ENCODE data around the gene SLC15A4. TPM values are rescaled to one million over a fixed set of nuclear protein-coding genes. Genes with fewer than 3 reads are reported as not detected.

Gene SLC15A4
- total and polyA plus RNA-seq, 2 donors (not counting 3 experiments of a cell fraction or from before 2014, with no cell fraction given), result 19.6 to 24.5 TPM

- Histone ChIP-seq H2AFZ (ENCODE audit: low read depth, low read length) (no peak overlapping the region), H3K36me3 (ENCODE audit: control insufficient read depth in 2 of 2, extremely low read depth in 1 of 2, insufficient read depth in 2 of 2, low read length in 2 of 2) (peaks cover 0 to 4% of the 10 kb centered on the region in 2 experiments), H3K4me3 (replicated peaks in 1 of 3; ENCODE audit: insufficient read depth in 1 of 3, low read depth in 1 of 3, low read length in 3 of 3) (no peak overlapping the region), H3K9me3 (replicated peaks; ENCODE audit: control insufficient read depth, insufficient read depth, low read length) (no peaks in the 10 kb centered on the region), H3K9me1 (replicated peaks; ENCODE audit: control insufficient read depth, extremely low read depth, insufficient read depth, low read length) (no peaks in the 10 kb centered on the region), H3K4me1 (ENCODE audit: control insufficient read depth, extremely low read depth, insufficient read depth, low read length) (peaks cover 5% of the 10 kb centered on the region), H3K27me3 (ENCODE audit: control insufficient read depth in 2 of 2, insufficient read depth in 2 of 2, low read length in 2 of 2) (no peaks in the 10 kb centered on the region), H4K20me1 (replicated peaks; ENCODE audit: control insufficient read depth, extremely low read depth, insufficient read depth, low read length) (no peaks in the 10 kb centered on the region), H3K79me2 (ENCODE audit: control insufficient read depth, insufficient read depth, low read length) (peaks cover 72% of the 10 kb centered on the region), H3K4me2 (ENCODE audit: insufficient read depth, low read length) (no peak overlapping the region), H3K9ac (replicated peaks; ENCODE audit: extremely low read depth, insufficient read depth, low read length) (no peak overlapping the region), H3K27ac (ENCODE audit: insufficient read depth, low read depth, low read length) (no peak overlapping the region)
- FAIRE-seq (no peak), DNase-seq (ENCODE audit: low read depth, low spot score) (no peak)
- TF ChIP-seq JUN (IDR thresholded peaks at IDR 0.05; ENCODE audit: borderline replicate concordance, insufficient read depth, insufficient read length, low read depth) (no peak), MYC (IDR thresholded peaks at IDR 0.05; ENCODE audit: low read depth, low read length) (no peak), POLR2AphosphoS5 (IDR thresholded peaks at IDR 0.05; ENCODE audit: insufficient read depth, low read depth, low read length) (no peak), POLR2A (IDR thresholded peaks at IDR 0.05; ENCODE audit: low read depth, low read length) (no peak), EZH2 (IDR thresholded peaks at IDR 0.05; ENCODE audit: borderline replicate concordance, low read depth, low read length, severe bottlenecking) (no peak)
- ChIA-PET POLR2A (no interaction called here), CTCF (interaction anchor here (1.6 to 1.8 kb wide), 2 partner anchors 22 to 23 kb away, joined by 4 to 11 read pairs; no protein-coding TSS in a partner anchor)
- no TSS peak for BruUV-seq (replicated peaks)
- dilution Hi-C loops (cut with MboI; ENCODE audit: extremely low pct_ligation_motif_present, low sequenced_read_pairs) (no loop called here), intact Hi-C loops (cut with micrococcal nuclease) (no loop called here)
Observed at GRCh38 chr12:128820723-128821432, 2.9 kb downstream of the SLC15A4 start.

GRCh38 chr12:128820253-128820652 is 3.5 kb downstream of the SLC15A4 start:
- Histone ChIP-seq H3K9ac (replicated peaks; ENCODE audit: extremely low read depth, insufficient read depth, low read length) (no peak overlapping the region), H4K20me1 (replicated peaks; ENCODE audit: control insufficient read depth, extremely low read depth, insufficient read depth, low read length) (no peaks in the 10 kb centered on the region), H3K4me2 (ENCODE audit: insufficient read depth, low read length) (no peak overlapping the region), H3K9me1 (replicated peaks; ENCODE audit: control insufficient read depth, extremely low read depth, insufficient read depth, low read length) (no peaks in the 10 kb centered on the region), H3K9me3 (replicated peaks; ENCODE audit: control insufficient read depth, insufficient read depth, low read length) (no peaks in the 10 kb centered on the region), H2AFZ (ENCODE audit: low read depth, low read length) (no peak overlapping the region), H3K4me1 (ENCODE audit: control insufficient read depth, extremely low read depth, insufficient read depth, low read length) (peaks cover 5% of the 10 kb centered on the region), H3K27me3 (ENCODE audit: control insufficient read depth in 2 of 2, insufficient read depth in 2 of 2, low read length in 2 of 2) (no peaks in the 10 kb centered on the region), H3K79me2 (ENCODE audit: control insufficient read depth, insufficient read depth, low read length) (peaks cover 79% of the 10 kb centered on the region), H3K36me3 (ENCODE audit: control insufficient read depth in 2 of 2, extremely low read depth in 1 of 2, insufficient read depth in 2 of 2, low read length in 2 of 2) (peaks cover 0 to 4% of the 10 kb centered on the region in 2 experiments), H3K27ac (ENCODE audit: insufficient read depth, low read depth, low read length) (no peak overlapping the region), H3K4me3 (replicated peaks in 1 of 3; ENCODE audit: insufficient read depth in 1 of 3, low read depth in 1 of 3, low read length in 3 of 3) (no peak overlapping the region)
- ChIA-PET CTCF (interaction anchor here (1.6 kb wide), 1 partner anchor 22 kb away, joined by 4 read pairs; no protein-coding TSS in a partner anchor), POLR2A (no interaction called here)
- BruUV-seq (replicated peaks), result no TSS peak
- intact Hi-C loops (cut with micrococcal nuclease) (no loop called here), dilution Hi-C loops (cut with MboI; ENCODE audit: extremely low pct_ligation_motif_present, low sequenced_read_pairs) (no loop called here)
- DNase-seq (ENCODE audit: low read depth, low spot score), result no peak
- no peak for FAIRE-seq
- TF ChIP-seq JUN (IDR thresholded peaks at IDR 0.05; ENCODE audit: borderline replicate concordance, insufficient read depth, insufficient read length, low read depth), result no peak

Measured in endothelial cell of umbilical vein (primary cell).